Upper lobe of left lung (tissue), 6 donors: ENCODE data around the gene NINJ1. TPM values are rescaled to one million over a fixed set of nuclear protein-coding genes. Genes with fewer than 3 reads are reported as not detected.
A peak's percentile ranks its signal among the peaks of the same experiment; 100 is the strongest.

Experiments used
- ATAC-seq, 2 donors: fragments of 200-7000 bp; cut with Tn5 transposase; one replicate each; pipeline ENCODE4 v1.9.1; 2022; ENCODE audit warnings: mild to moderate bottlenecking in 2 of 2, moderate library complexity in 2 of 2; ENCODE audit not compliant: low FRiP score in 2 of 2
- DNase-seq, 2 donors: peaks; one replicate each; pipeline ENCODE4 v3.0.0-alpha.2; 2019 to 2020
- H3K27ac ChIP-seq, 4 donors: fragments of 200-600 bp; sonication (generic); one replicate each; pipeline ENCODE4 v1.5.1; 2016 to 2019
- H3K27me3 ChIP-seq, 4 donors: fragments of 200-600 bp; sonication (generic); one replicate each; pipeline ENCODE4 v1.5.1; 2017 to 2019
- H3K36me3 ChIP-seq, 4 donors: fragments of 200-600 bp; sonication (generic); one replicate each; pipeline ENCODE4 v1.5.1; 2016 to 2019
- H3K4me1 ChIP-seq, 4 donors: fragments of 200-600 bp; sonication (generic); one replicate each; pipeline ENCODE4 v1.5.1; 2018 to 2019
- H3K4me3 ChIP-seq, 4 donors: fragments of 200-600 bp; sonication (generic); one replicate each; pipeline ENCODE4 v1.5.1; 2017 to 2019; ENCODE audit warnings: mild to moderate bottlenecking in 2 of 4, moderate library complexity in 1 of 4
- H3K9me3 ChIP-seq, 4 donors: fragments of 200-600 bp; sonication (generic); one replicate each; pipeline ENCODE4 v1.5.1; 2018 to 2019
- EP300 ChIP-seq, 4 donors: sonication (generic); formaldehyde crosslinking; IDR thresholded peaks; one replicate each; pipeline ENCODE4 v1.5.1; 2017; ENCODE audit warnings: antibody characterized with exemption in 4 of 4, control low read depth in 2 of 4
- POLR2A ChIP-seq, 4 donors: fragments of 450-650 bp; IDR thresholded peaks; one replicate each; pipeline ENCODE4 v1.5.1; 2016 to 2017; ENCODE audit warnings: antibody characterized with exemption in 4 of 4, mild to moderate bottlenecking in 2 of 4
- POLR2AphosphoS5 ChIP-seq, 2 donors: sonication (generic); formaldehyde crosslinking; IDR thresholded peaks; one replicate each; pipeline ENCODE4 v1.5.1; 2017; ENCODE audit warnings: antibody characterized with exemption in 2 of 2
- WGBS, 2 donors: methylation state at CpG; one replicate each; pipeline ENCODE4 v1.1.5; 2017 to 2018; 5-methylcytosine and 5-hydroxymethylcytosine counted together
- total RNA-seq, 6 donors: library from RNA; depleted of rRNA in 4 of 6; stranded (reverse); fragments of >200 nt in 4 of 6; gene quantifications; one replicate each; pipeline versions ENCODE4 v1.1.0 to v1.2.1, GENCODE V29; 2016 to 2021
- TF ChIP-seq, protein P1 (sequence below), 6 experiments: fragments of 450-650 bp in 4 of 6; fragments of 200-600 bp in 2 of 6; sonication (generic) in 2 of 6; IDR thresholded peaks; one replicate each; pipeline ENCODE4 v1.5.1; 2016 to 2019; ENCODE audit warnings: antibody characterized with exemption in 6 of 6
- donor health status: DM: no; HTN: no; CAD: no; lungs with moderate emphysema.
- donor health status: DM: no; HTN: yes; CAD: no; lungs with severe emphysema.

The NINJ1 gene
- total RNA-seq, 6 donors from 2014 or later = 35.6 to 83.9 (median 56.8) TPM

DNA sequence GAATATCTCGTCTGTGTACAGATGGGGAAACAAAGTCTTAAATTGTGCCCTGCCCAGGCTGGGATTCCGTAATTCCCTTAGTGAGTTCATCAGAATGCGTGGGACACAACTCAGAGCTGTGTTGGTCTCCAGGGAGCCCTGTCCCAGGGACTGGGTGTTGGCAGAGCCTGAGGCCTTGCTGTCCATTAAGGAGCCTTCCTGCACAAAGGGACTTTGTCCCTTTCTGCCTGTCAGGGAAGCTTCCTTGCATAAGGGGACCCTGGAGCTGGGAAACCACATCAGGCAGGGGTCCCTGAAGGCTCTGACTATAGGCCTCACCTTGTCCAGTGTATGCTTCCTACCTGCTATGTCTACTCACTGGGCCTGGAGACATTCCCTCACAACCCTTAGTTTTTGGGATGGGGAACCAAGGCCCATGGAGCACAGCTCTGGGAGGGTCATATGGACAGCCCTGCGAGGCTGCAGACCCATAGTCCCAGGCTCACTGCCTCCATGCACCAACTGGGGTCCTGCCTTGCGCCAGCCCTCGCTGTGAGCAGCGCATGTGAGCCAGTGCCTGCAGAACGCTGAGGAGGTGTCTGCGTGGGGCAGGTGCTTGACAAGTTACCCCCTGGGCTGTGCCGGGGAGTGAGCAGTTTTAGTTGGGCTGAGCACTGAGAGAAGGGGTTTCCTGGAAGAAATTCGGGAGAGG lies 36.4 kb downstream of the NINJ1 start:
- TF ChIP-seq, protein P1, sequence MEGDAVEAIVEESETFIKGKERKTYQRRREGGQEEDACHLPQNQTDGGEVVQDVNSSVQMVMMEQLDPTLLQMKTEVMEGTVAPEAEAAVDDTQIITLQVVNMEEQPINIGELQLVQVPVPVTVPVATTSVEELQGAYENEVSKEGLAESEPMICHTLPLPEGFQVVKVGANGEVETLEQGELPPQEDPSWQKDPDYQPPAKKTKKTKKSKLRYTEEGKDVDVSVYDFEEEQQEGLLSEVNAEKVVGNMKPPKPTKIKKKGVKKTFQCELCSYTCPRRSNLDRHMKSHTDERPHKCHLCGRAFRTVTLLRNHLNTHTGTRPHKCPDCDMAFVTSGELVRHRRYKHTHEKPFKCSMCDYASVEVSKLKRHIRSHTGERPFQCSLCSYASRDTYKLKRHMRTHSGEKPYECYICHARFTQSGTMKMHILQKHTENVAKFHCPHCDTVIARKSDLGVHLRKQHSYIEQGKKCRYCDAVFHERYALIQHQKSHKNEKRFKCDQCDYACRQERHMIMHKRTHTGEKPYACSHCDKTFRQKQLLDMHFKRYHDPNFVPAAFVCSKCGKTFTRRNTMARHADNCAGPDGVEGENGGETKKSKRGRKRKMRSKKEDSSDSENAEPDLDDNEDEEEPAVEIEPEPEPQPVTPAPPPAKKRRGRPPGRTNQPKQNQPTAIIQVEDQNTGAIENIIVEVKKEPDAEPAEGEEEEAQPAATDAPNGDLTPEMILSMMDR (IDR thresholded peaks at IDR 0.05) = no peak
- TF ChIP-seq EP300 (IDR thresholded peaks at IDR 0.05) (no peak), POLR2AphosphoS5 (IDR thresholded peaks at IDR 0.05) (no peak), POLR2A (IDR thresholded peaks at IDR 0.05) (no peak)
- no peaks in the 10 kb centered on the region for H3K9me3 ChIP-seq
- DNase-seq (peak in 1 of 2 donors; percentile 25), ATAC-seq (no peak)
- WGBS, 2 donors = 56 to 80% methylated on average over 5 to 11 of the region's 11 CpGs
- H3K36me3 ChIP-seq = no peaks in the 10 kb centered on the region
- peak overlapping the region in 3 of 4 donors; percentile 67 to 88 (median 85) for H3K4me3 ChIP-seq
- H3K4me1 ChIP-seq = peaks cover 56 to 63% (median 59%) of the 10 kb centered on the region in 4 donors
- H3K27me3 ChIP-seq = no peaks in the 10 kb centered on the region
- peak overlapping the region; percentile 88 to 96 (median 94) for H3K27ac ChIP-seq

DNA sequence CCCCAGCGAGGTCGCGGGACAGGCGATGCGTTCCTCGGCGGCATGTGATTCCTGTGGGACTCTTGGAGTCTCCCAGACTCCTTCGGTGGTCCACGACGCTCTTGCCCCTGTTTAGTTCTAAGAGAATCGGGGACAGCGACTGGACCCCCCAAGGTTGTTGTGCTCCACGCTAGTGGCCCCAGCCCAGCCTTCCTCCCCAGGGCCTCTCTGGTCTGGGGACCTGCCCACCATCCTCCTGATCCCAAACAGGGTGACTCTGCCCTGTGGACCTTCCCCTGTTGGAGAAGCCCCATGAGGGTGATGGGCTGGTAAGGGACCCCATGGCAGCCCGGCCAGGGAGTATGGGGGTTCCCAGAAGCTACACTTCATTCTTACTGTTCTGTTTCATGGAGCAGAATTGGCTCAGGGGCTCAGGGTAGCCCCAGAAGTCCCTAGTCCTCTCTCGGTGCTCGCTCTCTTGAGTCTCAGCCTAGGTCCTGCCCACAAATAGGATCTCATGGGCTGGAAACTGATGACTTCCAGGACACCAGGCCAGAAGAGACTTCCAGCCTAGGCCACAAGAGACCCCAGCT lies 37.2 kb downstream of the NINJ1 start:
- TF ChIP-seq POLR2A (IDR thresholded peaks at IDR 0.05) (no peak), EP300 (IDR thresholded peaks at IDR 0.05) (no peak), POLR2AphosphoS5 (IDR thresholded peaks at IDR 0.05) (no peak)
- TF ChIP-seq, protein P1 (IDR thresholded peaks at IDR 0.05) = no peak
- DNase-seq (peak in 1 of 2 donors; percentile 25), ATAC-seq (no peak)
- no peaks in the 10 kb centered on the region for H3K27me3 ChIP-seq
- no peaks in the 10 kb centered on the region for H3K36me3 ChIP-seq
- peaks cover 0 to under 1% (median 0%) of the 10 kb centered on the region in 4 donors for H3K9me3 ChIP-seq
- H3K4me1 ChIP-seq = peaks cover 57 to 63% (median 60%) of the 10 kb centered on the region in 4 donors
- peak overlapping the region; percentile 67 to 90 (median 86) for H3K4me3 ChIP-seq
- peak overlapping the region; percentile 88 to 96 (median 94) for H3K27ac ChIP-seq
- 16 to 76% methylated on average over 3 to 16 of the region's 16 CpGs for WGBS, 2 donors

DNA sequence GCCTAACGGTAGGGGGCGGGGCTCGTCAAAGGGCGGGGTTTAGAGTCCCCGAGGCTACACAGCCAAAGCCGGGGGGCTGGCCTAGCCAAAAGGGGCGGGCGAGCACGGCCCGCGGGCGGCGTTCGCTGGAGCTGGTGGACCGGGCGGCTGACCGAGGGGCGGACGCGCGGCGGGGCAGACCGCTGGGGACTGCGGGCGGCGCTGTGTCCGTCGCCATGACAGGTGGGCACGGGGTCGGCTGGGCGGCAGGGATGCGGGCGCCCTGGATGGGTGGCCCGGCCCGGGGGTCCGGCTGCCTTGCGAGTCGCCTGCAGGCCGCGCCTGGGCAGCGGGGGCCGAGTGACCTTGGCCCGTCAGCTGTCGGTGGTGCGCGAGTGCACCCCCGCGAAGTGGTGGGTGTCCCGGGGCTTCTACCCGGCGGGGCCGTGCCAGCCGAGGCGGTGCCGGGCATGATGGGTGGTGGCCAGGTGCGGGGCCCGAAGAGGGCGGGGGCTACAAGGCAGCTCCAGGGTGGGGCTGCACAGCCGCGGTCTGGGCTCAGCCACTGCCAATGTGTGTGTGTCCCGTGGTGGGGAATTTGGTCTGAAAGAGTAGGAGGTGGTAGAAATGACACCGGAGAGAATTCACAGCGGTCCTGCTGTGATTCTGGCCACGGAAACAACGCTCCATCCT lies 37.8 kb downstream of the NINJ1 start, which contains the start of gene CARD19:
TSS of gene CARD19 (plus strand) at position 87 of the 672 bp plus-strand sequence. CDS start at position 216, 129 bp downstream.
- 0% methylated on average over 8 to 23 of the region's 65 CpGs for WGBS, 2 donors
- DNase-seq = peak in 1 of 2 donors; percentile 71
- peak within 1 kb of the TSS; percentile 89 to 98 (median 97) for H3K27ac ChIP-seq
- peaks cover 0 to 7% (median 0%) of the 10 kb centered on the region in 4 donors for H3K9me3 ChIP-seq
- no peaks in the 10 kb centered on the region for H3K27me3 ChIP-seq
- H3K4me3 ChIP-seq = peak within 1 kb of the TSS; percentile 67 to 90 (median 86)
- no peaks in the 10 kb centered on the region for H3K36me3 ChIP-seq
- TF ChIP-seq POLR2A (IDR thresholded peaks at IDR 0.05) = peak in 3 of 4 donors; percentile 93 to 99 (median 99)
- TF ChIP-seq EP300 (IDR thresholded peaks at IDR 0.05) = no peak
- TF ChIP-seq, protein P1 (IDR thresholded peaks at IDR 0.05) = peak in 3 of 6 experiments; percentile 10 to 41 (median 38)
- TF ChIP-seq POLR2AphosphoS5 (IDR thresholded peaks at IDR 0.05) = peak; percentile 91 to 97
- peak in 1 of 2 donors; percentile 13 for ATAC-seq
- peaks cover 57 to 63% (median 61%) of the 10 kb centered on the region in 4 donors for H3K4me1 ChIP-seq

DNA sequence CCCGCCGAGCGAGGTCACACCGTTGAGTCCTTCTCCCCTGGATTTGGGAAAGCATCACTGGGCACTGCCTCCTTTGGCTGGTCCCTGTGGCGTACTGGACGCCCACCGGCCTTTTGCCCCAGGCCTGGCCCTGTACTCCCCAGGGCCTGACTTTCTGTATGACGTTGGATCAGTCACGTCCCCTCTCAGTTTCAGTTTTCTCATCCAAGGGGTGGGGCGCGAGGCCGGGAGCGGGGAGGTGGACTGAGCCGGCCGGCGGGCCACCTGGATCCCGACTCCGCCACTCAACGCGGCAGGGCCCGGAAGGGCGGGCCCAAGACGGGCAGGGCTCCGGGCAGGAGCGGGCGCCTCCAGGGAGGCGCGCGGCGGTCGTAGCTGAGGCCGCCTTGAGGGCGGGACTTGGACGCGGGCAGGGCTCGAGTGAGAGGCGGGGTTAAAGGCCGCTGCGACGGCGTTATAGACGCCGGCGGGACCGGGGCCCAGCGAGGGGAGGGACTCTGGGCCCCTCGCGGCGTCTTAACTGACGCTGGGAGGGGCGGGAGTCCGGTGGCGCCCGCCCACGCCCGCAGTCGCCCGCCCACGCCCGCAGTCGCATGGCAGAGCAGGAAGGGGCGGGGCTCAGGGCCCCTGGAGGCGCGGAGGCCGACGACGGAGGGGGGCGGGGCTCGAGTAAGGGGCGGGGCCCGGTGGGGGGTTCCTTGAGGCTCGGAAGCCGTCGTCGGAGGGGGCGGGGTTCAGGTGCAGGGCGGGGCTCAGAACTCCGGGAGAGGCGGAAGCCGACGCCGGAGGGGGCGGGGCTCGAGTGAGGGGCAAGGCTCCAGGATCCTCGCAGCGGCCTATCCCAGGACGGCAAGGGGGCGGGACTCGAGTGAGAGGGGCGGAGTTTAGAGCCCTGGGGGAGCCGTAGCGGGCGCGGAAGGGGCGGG lies 38.6 kb downstream of the NINJ1 start:
- TF ChIP-seq POLR2AphosphoS5 (IDR thresholded peaks at IDR 0.05) (peak; percentile 74 to 87), EP300 (IDR thresholded peaks at IDR 0.05) (peak in 1 of 4 donors; percentile 4), POLR2A (IDR thresholded peaks at IDR 0.05) (peak; percentile 54 to 90 (median 78))
- TF ChIP-seq, protein P1 (IDR thresholded peaks at IDR 0.05) = no peak
- peaks cover 57 to 63% (median 61%) of the 10 kb centered on the region in 4 donors for H3K4me1 ChIP-seq
- WGBS, 2 donors = 8 to 28% methylated on average over 3 to 43 of the region's 95 CpGs

More for the DNA sequence above, 38.6 kb downstream of the NINJ1 start:
- ATAC-seq = peak; percentile 93 to 96
- Histone ChIP-seq H3K4me3 (peak overlapping the region in 3 of 4 donors; percentile 67 to 88 (median 85)), H3K36me3 (no peaks in the 10 kb centered on the region), H3K9me3 (peaks cover 0 to 9% (median 0%) of the 10 kb centered on the region in 4 donors), H3K27ac (peak overlapping the region; percentile 89 to 98 (median 97)), H3K27me3 (no peaks in the 10 kb centered on the region)
- DNase-seq = peak; percentile 100
